ENCODE results near the gene DOCK3. TPM values are rescaled to one million over a fixed set of nuclear protein-coding genes. Genes with fewer than 3 reads are reported as not detected.
"Not testable (repeated sequence)": the region's sequence is repeated elsewhere in the genome, so short reads cannot be mapped to it uniquely, and the experiment has no call there.

Gene DOCK3
- total RNA-seq, 1 donor from 2014 or later: 21.0 TPM

DNA sequence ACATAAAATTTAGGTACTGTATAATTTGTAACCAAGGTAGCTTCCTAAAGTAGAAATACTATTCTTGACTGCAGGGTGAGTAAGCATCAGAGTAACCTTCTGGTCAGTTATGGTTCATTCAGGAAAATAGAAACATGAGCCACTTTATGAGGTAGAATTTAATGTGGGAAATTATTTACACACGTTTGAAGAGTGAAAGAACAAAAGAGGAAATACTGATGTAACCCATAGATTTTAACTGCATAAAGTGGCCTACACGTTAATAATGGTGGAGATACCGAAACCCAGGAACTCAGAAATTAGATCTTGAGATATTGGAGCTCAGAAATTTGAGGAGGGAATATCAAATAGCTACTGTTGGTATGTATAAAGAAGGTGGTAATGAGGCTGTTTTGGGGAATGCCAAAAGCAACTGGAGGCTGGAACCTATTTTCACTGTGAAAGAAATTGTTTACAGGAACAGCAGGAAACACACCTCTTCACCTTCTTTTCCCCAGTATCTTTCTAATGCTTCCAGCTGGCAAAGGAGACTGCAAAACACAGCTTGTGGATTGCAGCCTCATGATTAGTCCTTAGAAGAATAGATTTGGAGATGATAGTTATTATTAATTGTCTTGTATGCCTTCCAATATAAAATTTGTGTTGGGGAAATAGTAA is 216.1 kb downstream of the DOCK3 start:
- Mint-ChIP-seq H3K4me1 (no peaks in the 10 kb centered on the region), H3K4me3 (no peak overlapping the region), H3K27me3 (ENCODE audit: low read depth) (no peaks in the 10 kb centered on the region), H3K9me3 (peaks cover 13% of the 10 kb centered on the region), H3K36me3 (peaks cover 14% of the 10 kb centered on the region), H3K27ac (no peak overlapping the region)
- DNase-seq (ENCODE audit: low spot score in 2 of 2, unreplicated experiment in 2 of 2): no peak
- TF ChIP-seq, protein P1, sequence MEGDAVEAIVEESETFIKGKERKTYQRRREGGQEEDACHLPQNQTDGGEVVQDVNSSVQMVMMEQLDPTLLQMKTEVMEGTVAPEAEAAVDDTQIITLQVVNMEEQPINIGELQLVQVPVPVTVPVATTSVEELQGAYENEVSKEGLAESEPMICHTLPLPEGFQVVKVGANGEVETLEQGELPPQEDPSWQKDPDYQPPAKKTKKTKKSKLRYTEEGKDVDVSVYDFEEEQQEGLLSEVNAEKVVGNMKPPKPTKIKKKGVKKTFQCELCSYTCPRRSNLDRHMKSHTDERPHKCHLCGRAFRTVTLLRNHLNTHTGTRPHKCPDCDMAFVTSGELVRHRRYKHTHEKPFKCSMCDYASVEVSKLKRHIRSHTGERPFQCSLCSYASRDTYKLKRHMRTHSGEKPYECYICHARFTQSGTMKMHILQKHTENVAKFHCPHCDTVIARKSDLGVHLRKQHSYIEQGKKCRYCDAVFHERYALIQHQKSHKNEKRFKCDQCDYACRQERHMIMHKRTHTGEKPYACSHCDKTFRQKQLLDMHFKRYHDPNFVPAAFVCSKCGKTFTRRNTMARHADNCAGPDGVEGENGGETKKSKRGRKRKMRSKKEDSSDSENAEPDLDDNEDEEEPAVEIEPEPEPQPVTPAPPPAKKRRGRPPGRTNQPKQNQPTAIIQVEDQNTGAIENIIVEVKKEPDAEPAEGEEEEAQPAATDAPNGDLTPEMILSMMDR (IDR thresholded peaks at IDR 0.05; ENCODE audit: unreplicated experiment): no peak

DNA sequence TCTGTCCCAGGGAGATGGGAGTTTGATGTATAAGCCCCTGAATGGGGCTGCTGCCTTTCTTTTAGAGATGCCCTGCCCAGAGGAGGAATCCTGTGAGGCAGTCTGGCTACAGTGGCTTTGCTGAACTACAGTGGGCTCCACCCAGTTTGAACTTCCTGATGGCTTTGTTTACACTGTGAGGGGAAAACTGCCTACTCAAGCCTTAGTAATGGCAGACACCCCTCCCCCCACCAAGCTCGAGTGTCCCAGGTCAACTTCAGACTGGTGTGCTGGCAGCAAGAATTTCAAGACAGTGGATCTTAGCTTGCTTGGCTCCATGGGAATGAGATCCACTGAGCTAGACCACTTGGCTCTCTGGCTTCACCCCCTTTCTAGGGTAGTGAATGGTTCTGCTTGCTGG is 226.4 kb downstream of the DOCK3 start:
- H3K9me3 Mint-ChIP-seq: peaks cover 15% of the 10 kb centered on the region
- not testable (repeated sequence) for H3K27me3 Mint-ChIP-seq (ENCODE audit: low read depth); H3K27ac Mint-ChIP-seq; H3K36me3 Mint-ChIP-seq; H3K4me3 Mint-ChIP-seq; DNase-seq (ENCODE audit: low spot score in 2 of 2, unreplicated experiment in 2 of 2); H3K4me1 Mint-ChIP-seq

DNA sequence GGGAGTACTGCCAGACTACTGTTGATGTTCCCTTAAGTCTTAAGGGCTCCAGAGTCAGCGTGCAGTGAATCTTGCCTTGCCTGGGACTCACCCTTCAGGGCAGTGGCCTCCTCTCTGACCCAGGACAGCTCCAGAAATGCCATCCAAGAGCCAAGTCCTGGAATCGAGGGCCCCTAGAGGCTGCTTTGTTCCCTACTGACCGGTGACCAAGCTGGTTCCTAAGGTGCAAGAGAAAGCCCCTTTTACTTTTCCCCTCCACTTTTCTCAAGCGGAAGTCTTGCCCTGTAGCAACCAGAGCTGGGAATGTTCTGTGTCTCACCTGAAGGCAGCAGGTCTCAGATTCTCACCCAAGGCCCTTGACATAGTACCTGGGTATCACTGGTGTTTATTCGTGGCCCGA is 238.0 kb downstream of the DOCK3 start:
- Mint-ChIP-seq H3K36me3 (peaks cover 1% of the 10 kb centered on the region), H3K27me3 (ENCODE audit: low read depth) (no peaks in the 10 kb centered on the region), H3K27ac (no peak overlapping the region), H3K4me1 (peaks cover 10% of the 10 kb centered on the region), H3K4me3 (no peak overlapping the region), H3K9me3 (peaks cover 27% of the 10 kb centered on the region)
- TF ChIP-seq, protein P1 (IDR thresholded peaks at IDR 0.05; ENCODE audit: unreplicated experiment): no peak
- DNase-seq (ENCODE audit: low spot score in 2 of 2, unreplicated experiment in 2 of 2): no peak

DNA sequence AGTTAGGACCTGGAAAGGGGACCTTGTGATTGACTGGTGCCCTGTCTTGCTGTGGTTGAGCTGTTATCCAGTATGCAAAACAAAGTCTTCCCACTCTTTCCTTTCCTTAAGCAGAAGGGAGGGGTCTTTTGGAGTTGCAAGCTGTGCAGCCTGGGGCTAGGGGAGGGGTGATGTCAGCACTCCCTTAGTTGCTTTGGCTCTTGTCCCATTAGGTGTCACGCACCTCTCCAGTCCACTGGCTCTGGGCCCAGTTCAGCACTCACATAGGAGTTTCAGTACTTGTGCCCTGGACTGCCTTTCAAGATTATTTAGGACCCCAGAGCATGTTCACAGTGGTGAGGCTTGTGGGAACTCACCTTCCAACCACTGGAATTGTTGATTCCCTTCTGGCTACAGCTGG is 238.5 kb downstream of the DOCK3 start:
- TF ChIP-seq, protein P1 (IDR thresholded peaks at IDR 0.05; ENCODE audit: unreplicated experiment): no peak
- DNase-seq (ENCODE audit: low spot score in 2 of 2, unreplicated experiment in 2 of 2): peak; percentile 34 to 58
- Mint-ChIP-seq H3K4me3 (no peak overlapping the region), H3K4me1 (peaks cover 10% of the 10 kb centered on the region), H3K36me3 (no peaks in the 10 kb centered on the region), H3K27ac (peak overlapping the region; percentile 77), H3K9me3 (peaks cover 22% of the 10 kb centered on the region), H3K27me3 (ENCODE audit: low read depth) (no peaks in the 10 kb centered on the region)

DNA sequence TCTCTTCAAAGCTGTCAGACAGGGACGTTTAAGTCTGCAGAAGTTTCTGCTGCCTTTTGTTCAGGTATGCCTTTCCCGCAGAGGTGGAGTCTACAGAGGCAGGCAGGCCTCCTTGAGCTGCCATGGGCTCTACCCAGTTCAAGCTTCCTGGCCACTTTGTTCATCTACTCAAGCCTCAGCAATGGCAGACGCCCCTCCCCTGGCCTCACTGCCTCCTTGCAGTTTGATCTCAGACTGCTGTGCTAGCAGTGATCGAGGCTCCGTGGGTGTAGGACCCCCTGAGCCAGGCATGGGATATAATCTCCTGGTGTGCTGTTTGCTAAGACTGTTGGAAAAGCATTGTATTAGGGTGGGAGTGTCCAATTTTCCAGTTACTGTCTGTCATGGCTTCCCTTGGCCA is 247.3 kb downstream of the DOCK3 start:
- Mint-ChIP-seq H3K36me3 (peaks cover 13% of the 10 kb centered on the region), H3K9me3 (peaks cover 43% of the 10 kb centered on the region)
- not testable (repeated sequence) for H3K4me1 Mint-ChIP-seq; H3K27me3 Mint-ChIP-seq (ENCODE audit: low read depth); DNase-seq (ENCODE audit: low spot score in 2 of 2, unreplicated experiment in 2 of 2); H3K27ac Mint-ChIP-seq; H3K4me3 Mint-ChIP-seq

DNA sequence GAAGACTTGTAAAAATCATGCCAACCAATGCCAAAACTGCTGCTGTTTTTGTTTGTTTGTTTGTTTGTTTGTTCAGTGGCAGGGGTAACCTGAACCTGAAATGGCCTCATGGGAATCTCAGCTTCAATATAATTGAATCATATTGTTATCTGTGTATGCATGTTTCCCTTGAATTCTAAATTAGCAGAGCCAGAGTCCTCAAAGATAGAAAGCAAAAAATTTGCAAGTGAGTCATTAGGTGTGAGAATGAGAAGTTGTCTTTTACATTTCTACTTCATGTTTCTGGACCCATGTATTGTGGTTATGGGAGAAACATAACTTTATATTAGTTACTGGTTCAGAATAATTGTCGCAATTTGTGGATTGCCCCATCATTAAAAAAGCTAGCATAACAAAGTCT is 249.2 kb downstream of the DOCK3 start:
- Mint-ChIP-seq H3K36me3 (peaks cover 12% of the 10 kb centered on the region), H3K9me3 (peaks cover 33% of the 10 kb centered on the region), H3K4me1 (peaks cover 7% of the 10 kb centered on the region), H3K27me3 (ENCODE audit: low read depth) (no peaks in the 10 kb centered on the region), H3K4me3 (no peak overlapping the region), H3K27ac (no peak overlapping the region)
- TF ChIP-seq, protein P1 (IDR thresholded peaks at IDR 0.05; ENCODE audit: unreplicated experiment): no peak
- no peak for DNase-seq (ENCODE audit: low spot score in 2 of 2, unreplicated experiment in 2 of 2)

DNA sequence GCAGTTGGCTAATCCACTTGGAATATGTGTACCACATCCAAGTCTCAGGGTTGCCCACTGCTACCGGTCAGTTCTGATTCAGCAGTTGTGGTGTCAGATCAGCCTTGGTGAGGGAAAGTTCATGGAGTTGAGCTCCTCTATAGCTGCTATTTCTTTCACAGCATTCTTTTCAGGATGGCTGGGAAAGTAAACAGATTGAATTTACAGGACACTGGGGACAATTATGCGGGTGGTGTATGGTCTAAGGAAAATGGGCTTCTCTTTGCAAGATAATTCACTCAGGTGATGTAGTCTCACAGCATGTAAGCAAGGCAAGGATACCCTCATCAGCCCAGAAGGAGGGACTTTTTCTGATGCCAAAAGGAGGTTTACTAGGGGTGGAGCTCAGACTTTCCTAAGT is 249.9 kb downstream of the DOCK3 start:
- DNase-seq (ENCODE audit: low spot score in 2 of 2, unreplicated experiment in 2 of 2): no peak
- H3K36me3 Mint-ChIP-seq: peaks cover 10% of the 10 kb centered on the region
- no peak overlapping the region for H3K4me3 Mint-ChIP-seq
- TF ChIP-seq, protein P1 (IDR thresholded peaks at IDR 0.05; ENCODE audit: unreplicated experiment): no peak
- no peaks in the 10 kb centered on the region for H3K27me3 Mint-ChIP-seq (ENCODE audit: low read depth)
- no peak overlapping the region for H3K27ac Mint-ChIP-seq
- peaks cover 7% of the 10 kb centered on the region for H3K4me1 Mint-ChIP-seq
- H3K9me3 Mint-ChIP-seq: peaks cover 26% of the 10 kb centered on the region

All from mesothelial cell of epicardium (in vitro differentiated cells).